Stimulated activated CD8-positive, alpha-beta memory T cell treated with anti-CD3 and anti-CD28 coated beads, Interleukin-15, amount 100 ng/mL, for 24 hours (primary cell): ENCODE data around the gene TMEM273.

ENCODE experiments used
- DNase-seq: peaks from one replicate; pipeline ENCODE4 v3.0.0-alpha.2; 2020; ENCODE audit warnings: low read depth

Gene TMEM273

DNA sequence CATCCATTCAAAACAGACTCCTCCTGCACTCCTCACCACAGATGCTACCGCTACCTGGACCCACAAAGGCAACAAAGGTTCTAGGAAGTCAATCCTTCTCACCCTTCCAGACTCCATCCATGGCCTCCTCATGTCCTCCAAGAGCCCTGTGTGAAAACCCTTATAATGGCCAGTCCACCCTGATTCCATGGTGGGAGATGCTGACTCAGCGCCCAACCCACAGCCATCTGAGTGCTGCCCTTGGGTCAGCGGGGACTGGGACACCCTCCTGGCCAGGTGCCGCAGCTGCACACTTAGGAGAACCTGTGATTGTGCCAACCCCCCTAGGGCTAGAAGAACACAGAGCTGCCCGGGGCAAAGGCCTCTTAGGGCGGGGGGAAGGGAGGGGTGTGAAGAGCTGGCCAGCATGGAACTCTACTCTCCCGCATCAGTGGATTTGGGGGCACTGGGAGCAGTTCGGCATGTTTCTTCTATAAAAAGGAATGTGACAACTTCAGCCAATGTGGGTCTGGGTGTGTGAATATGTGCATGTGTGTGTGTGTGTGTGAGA is 25.4 kb downstream of the TMEM273 start:
- no peak for DNase-seq

DNA sequence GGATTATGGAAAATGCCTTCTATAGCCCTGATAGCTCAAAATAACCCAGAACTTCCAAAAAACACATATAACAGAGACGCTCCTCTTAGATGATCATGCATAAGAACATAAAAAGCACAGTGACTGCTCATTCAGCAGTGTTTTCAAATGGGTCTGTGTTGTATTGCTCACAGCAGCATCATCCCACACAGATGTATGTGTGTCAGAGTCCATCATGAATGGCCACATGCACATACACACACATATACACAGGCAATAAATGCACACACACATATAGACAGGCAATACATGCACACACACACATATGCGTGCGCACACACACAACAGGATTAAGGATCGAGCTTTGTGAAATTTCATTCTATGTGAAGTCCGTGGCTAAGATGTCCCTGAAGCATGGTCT is 26.1 kb downstream of the TMEM273 start:
- DNase-seq, result no peak

DNA sequence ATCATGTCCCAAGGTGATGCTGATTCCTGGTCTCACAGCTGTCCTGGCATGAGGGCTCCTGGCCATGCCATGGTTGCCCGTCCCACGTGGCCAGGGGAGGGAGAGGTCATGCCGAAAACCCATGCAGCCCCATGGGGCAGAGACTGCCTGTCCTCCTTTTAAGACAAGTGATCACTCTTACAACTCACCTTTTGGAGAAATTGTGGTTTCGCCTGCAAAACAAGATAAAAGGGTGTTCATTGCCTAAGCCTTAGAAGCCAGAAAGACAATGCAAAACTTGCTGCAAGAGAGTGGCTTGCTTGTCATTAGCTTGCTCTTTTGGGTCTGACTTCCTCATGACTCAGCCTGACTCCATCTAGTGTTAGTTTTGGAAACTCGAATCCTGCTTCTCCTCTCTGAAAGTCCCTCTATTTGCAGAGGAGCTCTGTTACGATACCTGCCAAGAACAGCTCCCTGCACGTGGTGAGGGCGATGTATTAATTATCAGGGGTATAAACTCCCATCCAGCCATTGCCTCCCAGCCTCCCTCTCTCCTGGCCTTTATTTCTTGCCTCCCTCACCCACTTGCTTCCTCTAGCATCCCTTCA is 26.7 kb downstream of the TMEM273 start:
- no peak for DNase-seq

DNA sequence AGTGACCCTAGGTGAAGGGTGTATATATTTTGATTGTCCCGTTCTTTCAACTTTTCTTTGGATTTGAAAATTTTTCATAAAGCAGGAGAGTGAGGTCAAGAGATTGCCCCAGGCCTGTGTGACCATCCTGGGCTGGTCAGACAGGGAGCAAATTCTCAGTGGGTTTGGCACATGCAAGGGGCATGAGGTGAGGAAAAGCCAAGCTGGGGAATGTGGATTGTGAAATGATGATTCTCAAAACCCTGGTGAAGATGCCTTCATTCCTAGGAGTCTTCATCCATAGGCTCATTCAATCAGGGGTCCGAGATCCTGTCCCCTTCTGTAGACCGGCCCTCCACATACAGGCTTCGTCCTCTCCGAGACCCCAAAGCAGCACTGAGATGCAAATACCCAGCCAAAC is 27.4 kb downstream of the TMEM273 start:
- no peak for DNase-seq

DNA sequence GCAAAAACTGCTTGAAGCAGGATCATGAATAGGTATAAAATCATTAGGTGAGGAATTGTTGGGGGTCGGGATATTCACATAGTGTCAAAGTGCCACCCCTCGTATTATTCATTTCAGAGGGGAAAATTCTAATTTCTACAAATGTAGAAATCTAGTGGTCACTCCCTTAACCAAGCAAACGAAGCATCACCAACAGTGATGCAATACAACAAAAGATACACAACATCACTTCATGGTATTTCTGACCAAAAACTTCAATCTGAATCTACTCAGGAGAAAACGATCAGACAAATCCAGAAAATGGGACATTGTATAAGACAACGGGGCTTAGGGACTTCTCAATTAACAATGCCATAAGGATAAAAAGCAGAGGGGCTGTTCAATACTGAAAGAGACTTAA is 28.1 kb downstream of the TMEM273 start:
- no peak for DNase-seq

DNA sequence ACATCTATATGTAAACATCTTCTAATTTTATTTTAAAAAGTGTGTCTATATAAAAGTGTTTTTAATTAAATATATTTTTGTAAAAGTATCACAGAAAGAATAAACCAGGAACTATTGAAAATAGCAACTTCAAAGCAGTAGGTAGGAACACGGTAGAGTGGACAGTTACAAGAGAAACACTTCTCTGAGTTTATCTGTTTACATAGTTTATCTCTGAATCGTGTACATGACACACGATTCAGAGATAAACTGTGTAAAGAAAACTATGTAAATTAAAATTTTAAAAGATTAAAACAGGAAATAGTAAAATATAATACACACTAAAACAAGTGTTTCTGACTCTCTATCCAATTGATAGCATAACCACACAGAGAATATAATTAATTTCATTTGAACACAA is 29.3 kb downstream of the TMEM273 start:
- no peak for DNase-seq

DNA sequence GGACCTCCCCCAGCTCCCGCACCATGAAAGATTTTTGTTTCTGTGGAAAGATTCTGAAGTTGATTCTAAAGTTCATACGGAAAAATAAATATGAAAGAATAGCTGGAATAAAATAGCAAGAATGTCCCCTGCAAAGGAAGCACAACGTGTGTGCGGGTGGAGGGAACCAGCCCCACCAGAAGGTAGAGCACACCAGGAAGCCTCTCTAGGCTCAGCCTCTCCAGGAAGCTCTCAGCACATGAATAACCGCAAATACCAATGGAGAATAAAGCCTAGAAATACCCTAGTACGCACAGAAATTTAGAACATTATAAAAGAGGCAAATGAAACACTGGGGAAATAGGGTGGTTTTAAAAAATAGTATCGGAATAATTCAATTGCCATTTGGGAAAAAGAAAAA is 29.8 kb downstream of the TMEM273 start:
- no peak for DNase-seq

DNA sequence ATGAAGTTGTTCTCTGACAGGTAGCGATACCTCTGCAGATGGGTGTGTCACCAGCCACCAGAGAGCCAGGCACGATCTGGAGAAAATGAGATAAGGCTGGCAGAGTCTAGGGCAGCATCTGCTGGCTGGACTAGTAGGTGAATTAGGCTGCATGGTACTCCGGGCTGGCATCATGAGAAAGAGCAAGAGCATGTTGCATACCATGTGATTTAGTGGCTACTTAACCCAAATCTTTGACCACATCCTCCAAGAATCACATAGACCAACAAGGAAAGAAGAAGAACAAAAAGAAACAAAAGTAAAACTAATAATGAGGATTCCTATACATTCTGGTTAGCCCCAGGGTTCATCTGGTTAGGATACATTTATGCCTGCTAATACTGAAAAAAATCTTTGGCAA is 31.0 kb downstream of the TMEM273 start:
- DNase-seq, result no peak

DNA sequence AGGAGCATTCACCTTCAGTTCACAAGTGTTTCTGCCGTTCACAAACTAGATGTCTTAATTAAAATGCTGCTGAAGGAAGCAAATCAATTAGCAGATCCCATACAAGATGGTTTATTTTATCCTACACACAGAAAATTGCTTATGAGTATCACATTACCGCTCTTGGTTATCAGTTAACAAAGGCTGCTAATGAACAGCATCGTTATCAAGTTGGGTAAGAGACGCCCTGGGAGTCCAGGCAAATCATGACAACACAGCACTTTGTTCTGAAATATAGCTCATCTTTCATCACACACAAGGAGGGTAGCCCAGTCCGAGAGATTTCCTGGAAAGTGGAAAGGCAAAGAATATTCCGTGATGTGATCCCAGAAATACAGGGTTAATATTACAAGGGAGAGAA is 33.5 kb downstream of the TMEM273 start:
- DNase-seq, result no peak

DNA sequence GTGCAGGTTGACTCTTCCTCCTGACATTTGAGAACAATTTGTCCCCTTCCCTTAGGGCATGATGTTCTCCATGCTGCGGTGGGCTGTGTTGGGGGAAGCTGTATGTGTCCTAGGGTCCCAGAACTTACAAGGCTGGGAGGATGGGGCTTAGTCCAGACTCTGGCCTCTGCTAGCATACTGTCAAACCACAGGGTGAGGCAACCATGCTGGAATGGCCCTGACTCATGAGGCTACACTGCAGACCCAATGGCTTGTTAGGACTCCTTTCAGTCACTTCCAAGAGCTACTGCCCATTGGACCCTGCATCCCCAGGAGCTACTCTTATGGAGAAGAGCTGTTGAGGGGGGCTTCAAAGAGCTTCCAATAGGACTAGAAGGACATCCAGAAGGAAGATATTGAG is 34.2 kb downstream of the TMEM273 start:
- DNase-seq, result no peak

DNA sequence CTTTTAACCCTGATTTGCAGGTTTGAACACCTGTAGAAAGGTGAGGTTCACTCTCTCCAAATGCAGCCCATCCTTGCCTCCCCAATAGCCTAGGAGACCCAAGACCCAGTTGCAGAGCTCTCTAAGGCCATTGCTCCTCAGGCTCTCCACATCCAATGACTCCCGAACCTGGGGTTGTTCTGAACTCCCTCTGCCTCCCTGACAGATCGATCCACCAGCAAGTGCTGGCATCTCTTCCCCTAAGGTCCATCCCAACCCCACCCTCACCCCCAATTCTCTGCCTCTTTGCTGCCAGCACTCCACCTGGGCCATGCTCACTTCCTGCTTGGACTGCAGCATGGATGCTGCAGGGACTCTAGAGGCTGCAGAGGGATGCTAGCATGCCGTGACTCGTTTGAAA is 35.1 kb downstream of the TMEM273 start:
- no peak for DNase-seq

DNA sequence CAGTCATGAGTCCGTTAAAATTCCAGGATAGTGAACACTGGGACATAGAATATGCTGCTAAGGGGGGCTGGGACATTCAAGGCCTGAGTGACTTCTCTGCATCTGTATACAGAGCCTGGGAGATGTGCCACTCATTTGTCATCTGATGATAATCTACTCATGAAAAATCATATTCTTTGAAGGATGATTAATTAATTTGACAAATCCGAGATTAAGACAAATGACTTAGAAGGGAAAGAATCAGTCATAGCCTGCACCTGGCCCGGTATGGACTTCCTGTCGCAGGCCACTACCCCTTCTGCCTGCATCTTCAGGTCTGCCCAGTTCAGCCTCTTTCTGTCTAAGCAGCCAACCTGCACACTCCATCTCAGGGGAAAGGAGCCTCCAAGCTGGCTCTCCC is 35.5 kb downstream of the TMEM273 start:
- no peak for DNase-seq

DNA sequence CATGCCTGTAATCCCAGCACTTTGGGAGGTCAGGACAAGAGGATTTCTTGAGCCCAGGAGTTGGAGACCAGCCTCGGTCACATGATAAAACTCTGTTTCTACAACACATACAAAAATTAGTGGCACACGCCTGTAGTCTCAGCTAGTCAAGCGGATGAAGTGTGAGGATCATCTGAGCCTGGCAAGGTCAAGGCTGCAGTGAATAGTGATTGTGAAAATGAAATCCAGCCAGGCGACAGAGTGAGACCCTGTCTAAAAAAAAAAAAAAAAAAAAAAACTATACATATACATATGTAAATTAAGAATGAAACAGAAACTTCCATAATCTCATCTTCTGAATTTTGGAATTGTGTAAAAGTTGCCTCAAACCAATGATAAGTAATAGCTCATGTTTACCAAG is 36.2 kb downstream of the TMEM273 start:
- DNase-seq, result no peak

DNA sequence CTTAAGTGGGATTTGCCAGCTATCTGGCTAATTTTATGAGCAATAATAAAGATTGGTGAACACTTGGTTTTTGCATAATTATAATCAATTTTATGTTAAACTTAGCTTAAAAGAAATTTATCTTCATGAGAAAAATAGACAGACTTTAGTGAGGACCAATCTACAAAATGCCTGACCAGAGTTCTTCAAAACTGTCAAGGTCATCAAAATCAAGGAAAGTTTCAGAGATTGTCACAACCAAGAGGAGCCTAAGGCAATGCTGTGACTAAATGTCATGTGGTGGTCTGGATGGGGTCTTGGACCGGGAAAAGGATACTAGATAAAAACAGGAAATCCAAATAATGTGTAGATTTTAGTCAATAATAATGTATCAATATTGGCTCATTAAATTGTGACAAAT is 36.7 kb downstream of the TMEM273 start:
- no peak for DNase-seq

DNA sequence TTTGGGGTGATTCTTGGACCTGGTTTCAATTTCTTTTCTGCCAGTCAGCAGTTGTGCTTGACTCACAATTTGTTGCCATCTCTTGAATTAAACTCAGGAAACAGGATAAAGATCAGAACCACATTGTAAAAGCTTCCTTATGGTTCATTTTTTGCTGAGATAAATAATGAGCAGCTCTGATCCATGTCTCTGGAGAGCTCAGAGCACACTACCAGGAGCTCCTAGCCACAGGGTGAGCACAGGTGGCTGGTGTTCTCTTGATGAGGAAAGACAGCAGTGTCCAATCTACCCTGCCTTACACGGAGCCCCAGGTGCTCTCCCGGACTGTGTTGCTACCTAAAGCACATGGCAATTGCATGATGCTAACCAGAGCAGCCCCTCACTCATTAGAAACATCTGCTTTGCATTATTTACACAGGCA is 37.2 kb downstream of the TMEM273 start:
- no peak for DNase-seq

DNA sequence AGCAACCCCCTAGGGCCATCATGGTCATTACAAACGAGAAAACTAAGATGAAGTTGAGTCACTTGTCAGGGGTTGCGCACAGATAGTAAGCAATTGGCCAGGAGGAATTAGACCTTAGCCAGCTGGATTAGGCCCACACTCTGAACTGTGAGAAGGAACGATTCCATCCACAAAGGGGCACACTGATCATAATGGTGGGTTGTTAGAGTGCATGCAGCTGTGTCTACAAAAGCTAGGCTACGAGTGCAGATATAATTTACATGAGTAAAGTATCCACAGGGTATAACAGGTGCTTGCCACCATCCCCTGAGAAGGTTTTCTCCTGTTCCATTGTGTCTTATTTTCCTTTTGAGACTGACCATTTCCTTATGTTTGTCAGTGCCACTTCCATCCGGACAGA is 37.8 kb downstream of the TMEM273 start:
- no peak for DNase-seq

DNA sequence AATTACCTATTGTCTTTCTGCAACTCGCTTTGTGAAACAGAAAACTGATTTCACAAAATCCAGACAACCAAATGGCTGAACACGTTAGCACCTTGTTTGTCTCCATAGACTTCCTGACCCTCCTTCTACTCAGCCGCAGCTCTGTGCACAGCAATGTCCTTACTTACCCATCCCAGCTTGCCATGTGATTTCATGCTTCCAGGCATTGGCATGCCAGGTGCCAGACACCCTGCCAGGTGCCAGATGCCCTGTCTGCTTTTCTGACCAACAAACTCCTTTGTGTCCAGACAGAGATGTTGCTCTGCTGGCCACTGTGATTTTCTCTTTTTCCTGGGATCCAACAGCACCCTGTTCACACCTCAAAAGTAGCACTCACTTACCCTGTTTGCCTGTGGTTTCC is 38.3 kb downstream of the TMEM273 start:
- no peak for DNase-seq

DNA sequence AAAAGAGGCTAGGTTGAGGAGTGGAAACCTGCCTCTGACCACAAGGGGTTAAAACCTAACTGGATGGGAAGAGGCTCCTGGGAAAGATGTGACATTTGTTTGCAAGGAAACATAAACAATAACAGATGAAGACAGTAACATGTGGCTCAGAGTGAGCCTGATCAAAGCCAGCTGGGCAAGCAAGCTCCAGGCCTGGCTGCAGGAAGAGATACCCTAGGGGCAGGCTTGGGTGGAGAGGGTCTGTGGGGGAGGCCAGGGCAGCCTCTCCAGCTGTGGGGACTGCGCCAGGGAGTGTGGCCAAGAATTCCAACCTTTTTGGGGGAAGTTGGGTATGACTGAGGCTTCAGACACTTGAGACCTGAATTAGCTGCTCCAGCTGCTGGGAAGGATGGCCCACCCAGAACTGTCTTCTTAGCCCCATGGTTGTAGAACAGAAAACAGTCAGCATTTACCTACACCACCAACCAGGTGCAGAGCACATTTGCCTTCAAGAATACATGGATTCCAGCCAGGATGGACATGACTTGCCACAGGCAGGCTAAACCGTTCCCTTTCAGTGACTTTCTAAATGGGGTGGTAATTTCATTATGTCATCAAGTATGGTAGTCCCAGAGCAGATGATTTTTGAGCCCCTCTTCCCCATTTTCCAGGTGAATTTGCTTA is 44.0 kb downstream of the TMEM273 start:
- DNase-seq, result no peak

DNA sequence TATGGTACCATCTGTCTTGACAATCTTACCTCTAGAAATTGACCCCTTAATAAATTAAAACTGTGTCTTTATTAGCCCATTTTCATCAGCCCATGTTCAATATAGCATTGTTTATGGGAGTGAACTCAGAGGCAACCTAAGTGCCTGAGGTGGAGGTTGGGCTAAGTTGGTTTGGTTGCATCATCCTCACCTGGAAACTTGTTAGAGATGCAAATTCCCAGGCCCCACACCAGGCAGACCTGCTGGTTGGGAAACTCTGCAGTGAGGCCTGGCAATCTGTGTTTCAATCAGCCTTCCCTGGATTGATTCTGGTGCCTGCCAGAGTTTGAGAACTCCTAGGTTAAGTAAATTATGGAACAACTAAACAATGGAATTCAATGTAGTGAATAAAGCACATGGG is 44.9 kb downstream of the TMEM273 start:
- DNase-seq, result no peak

DNA sequence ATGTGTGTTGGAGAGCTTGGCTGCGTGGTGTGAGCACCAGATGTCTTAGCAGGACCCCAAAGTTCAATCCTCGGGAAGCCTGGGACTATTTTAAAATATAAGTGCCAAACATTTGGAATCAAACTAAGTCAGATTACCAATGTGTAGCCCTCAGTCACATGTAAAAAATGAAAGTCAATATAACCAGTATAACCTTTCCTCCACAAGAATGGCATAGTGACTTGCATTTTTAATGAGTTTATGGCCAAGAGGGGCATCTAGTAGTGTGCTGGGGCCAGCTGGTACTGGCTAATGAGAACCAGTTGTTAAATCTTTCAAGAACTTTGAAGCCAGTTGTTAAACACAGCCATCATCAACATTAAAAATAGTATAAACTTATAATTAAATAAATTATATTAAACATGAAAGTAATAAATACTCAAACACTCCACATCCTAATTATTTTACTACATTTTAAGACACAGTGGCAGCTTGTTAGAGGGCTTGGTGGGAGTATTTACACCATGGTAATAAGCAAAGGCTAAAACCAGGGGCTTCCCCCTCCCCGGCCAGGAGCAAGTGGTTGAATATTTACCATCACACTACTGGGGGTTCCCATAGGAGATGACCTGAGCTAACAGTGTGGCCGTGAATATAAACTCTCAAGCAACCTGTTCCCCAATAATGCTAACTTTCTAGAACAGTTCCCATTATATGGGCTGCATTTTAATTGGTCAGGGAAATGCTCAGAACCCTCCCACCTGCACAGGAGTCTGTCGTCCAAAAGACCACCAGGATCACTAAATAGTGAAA is 46.5 kb downstream of the TMEM273 start:
- DNase-seq, result no peak

DNA sequence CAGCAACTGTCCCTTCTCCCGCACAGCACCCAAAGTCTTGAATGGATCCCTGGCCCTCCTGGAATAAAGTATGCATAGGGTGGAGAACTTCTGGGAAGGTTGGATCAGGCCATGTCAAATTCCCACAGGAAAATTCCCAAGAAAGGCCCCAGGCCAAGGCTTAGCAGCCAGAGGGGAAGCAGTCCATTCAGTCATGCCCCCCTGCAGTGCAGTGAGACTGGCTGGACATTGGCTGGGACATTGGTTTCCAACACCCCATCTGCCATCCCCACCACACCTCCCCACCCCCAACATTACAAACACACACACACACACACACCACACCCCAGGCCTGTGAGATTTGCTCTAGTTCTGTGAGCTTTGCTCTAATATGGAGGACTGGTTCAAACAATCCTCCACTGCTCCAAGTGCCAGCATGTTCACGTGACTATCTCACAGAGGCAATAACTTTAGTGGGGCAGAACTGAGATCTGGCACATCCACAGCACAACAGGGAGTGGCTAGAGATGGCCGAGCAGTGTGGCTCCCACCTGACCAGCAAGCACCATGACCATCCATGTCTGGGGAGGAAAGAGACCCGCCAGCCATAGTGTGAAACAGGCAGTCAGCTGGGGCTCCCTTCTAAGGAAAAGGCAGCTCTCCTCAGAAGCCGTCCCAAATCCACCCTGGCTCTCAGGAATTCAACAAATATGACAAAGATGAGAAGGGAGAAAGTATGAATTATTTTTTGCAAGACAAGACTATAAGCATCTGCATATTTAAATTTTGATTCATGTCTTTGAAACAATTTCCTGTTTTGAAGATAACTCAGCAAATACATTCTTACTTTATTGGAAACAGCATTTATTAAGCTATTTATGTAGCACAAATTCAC is 47.6 kb downstream of the TMEM273 start:
- no peak for DNase-seq

DNA sequence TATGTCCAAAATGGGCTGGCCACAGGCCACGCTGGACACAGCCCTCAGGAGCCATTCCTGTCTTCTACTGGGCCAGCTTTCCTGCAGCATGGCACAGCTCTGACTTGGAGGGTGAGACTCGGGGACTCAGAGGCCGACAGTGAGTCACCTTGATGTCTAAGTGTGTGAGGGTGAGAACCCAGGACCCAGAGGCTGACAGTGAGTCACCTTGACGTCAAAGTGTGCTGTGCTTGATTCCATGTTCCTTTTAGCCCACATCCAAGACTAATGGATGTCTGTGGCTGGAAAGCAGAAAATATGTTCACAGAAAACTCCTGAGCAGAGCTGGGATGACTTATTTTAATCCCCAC is 48.4 kb downstream of the TMEM273 start:
- no peak for DNase-seq
